Nucleus accumbens (tissue), 56 donors: Measurements from ENCODE around the gene SPAG16.

Experiments
- DNase-seq, 56 donors: peaks; one replicate each; lab custom pipeline; 2025; lab: John Stamatoyannopoulos, UW

The SPAG16 gene

GRCh38 chr2:213787869-213788268, 503.6 kb downstream of the SPAG16 start:
- DNase-seq, result no peak

GRCh38 chr2:213789940-213790339, 505.7 kb downstream of the SPAG16 start:
- DNase-seq, result no peak

- no peak for DNase-seq
These were observed 507.8 kb downstream of the SPAG16 start for GRCh38 chr2:213792045-213792444.

- no peak for DNase-seq
These were observed 522.0 kb downstream of the SPAG16 start for GRCh38 chr2:213806125-213806726.

- no peak for DNase-seq
These were observed 532.3 kb downstream of the SPAG16 start for GRCh38 chr2:213816583-213816982.

- DNase-seq, result no peak
These were observed 534.2 kb downstream of the SPAG16 start for GRCh38 chr2:213818436-213818835.

- DNase-seq, result no peak
These were observed 550.1 kb downstream of the SPAG16 start for GRCh38 chr2:213834331-213834730.

- DNase-seq, result no peak
These were observed 550.5 kb downstream of the SPAG16 start for GRCh38 chr2:213834746-213835145.

GRCh38 chr2:213846856-213847255, 562.6 kb downstream of the SPAG16 start:
- no peak for DNase-seq

GRCh38 chr2:213847316-213847715, 563.1 kb downstream of the SPAG16 start:
- no peak for DNase-seq

- DNase-seq, result no peak
These were observed 564.4 kb downstream of the SPAG16 start for GRCh38 chr2:213848631-213849030.

- DNase-seq, result no peak
These were observed 577.4 kb downstream of the SPAG16 start for GRCh38 chr2:213861638-213862037.

GRCh38 chr2:213862407-213863076, 578.3 kb downstream of the SPAG16 start:
- no peak for DNase-seq

- no peak for DNase-seq
These were observed 579.3 kb downstream of the SPAG16 start for GRCh38 chr2:213863541-213863940.

GRCh38 chr2:213868526-213868925, 584.3 kb downstream of the SPAG16 start:
- DNase-seq, result no peak

GRCh38 chr2:213885485-213885884, 601.2 kb downstream of the SPAG16 start:
- DNase-seq, result no peak

- no peak for DNase-seq
These were observed 630.2 kb downstream of the SPAG16 start for GRCh38 chr2:213914510-213914909.

- DNase-seq, result no peak
These were observed 635.8 kb downstream of the SPAG16 start for GRCh38 chr2:213920014-213920413.

- DNase-seq, result no peak
These were observed 639.3 kb downstream of the SPAG16 start for GRCh38 chr2:213923543-213923942.

- no peak for DNase-seq
These were observed 650.3 kb downstream of the SPAG16 start for GRCh38 chr2:213934560-213934959.

GRCh38 chr2:213958086-213958485, 673.8 kb downstream of the SPAG16 start:
- DNase-seq, result no peak

- no peak for DNase-seq
These were observed 675.3 kb downstream of the SPAG16 start for GRCh38 chr2:213959589-213959988.

GRCh38 chr2:213971536-213971935, 687.3 kb downstream of the SPAG16 start:
- no peak for DNase-seq
